ENCODE results near the gene CREB3. TPM values are rescaled to one million over a fixed set of nuclear protein-coding genes. Genes with fewer than 3 reads are reported as not detected.
A peak's percentile ranks its signal among the peaks of the same experiment; 100 is the strongest.

Gene CREB3
- total and polyA plus RNA-seq, 9 donors: 23.5 to 30.7 (median 26.6) TPM

DNA sequence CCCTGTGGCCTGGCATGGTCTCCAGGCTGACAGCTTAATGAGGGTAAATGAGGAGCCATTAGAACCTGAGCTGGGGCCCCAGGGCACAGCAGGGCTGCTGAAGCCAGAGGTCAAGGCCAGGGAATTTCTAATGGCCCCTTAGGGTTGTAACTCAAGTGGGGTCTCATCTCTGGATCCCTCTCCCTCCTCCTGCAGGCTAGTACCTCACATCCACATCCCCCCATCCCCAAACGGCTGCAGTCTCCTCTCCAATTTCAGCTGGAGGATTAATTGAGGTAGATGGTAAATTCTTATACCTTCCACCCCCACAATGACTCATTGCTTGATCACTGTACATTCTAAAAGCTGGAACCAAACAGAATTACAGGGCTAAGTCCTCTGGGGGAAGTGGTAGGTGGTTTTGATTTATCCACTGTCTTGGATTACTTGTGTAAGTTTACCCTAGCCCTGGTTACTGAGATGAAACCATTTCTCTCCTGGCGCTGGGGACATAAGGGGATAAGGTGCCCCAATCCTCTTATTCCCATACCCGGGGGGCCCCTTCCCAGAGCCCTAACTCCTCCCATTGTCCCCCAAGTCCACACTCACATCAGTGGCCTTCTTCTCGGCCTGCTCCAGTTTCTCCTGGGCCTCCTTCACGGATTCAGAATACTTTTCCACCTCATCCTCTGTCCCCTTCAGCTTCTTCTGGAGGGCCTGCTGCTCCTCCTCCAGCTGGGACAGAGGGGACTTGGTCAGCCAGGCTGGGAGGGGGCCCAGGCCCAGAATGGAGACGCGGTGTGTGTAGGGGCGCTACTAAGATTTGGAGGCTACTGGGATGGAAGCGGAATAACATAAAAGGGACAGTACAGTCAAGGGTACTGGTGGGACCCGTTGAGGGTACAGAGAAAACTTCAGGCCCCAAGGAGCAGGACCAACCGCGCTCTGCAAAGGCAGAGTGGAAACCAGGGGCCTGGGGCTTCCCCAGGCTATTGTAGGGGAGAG, 43.6 kb upstream of the CREB3 start:
- peak overlapping the region; percentile 80 for H3K4me3 ChIP-seq (ENCODE audit: low read length)
- 9% methylated on average over 9 of the region's 12 CpGs for WGBS (ENCODE audit: insufficient coverage)
- peak overlapping the region; percentile 97 for H3K27ac ChIP-seq (ENCODE audit: low read length)
- H3K36me3 ChIP-seq (ENCODE audit: control insufficient read depth, insufficient read depth, low read length): peaks cover 51% of the 10 kb centered on the region
- no peaks in the 10 kb centered on the region for H3K27me3 ChIP-seq (ENCODE audit: control insufficient read depth, insufficient read depth, low read length)
- DNase-seq: peak; percentile 49
- no peaks in the 10 kb centered on the region for H3K9me3 ChIP-seq (replicated peaks; ENCODE audit: control insufficient read depth, low read depth, low read length)
- H3K4me1 ChIP-seq (ENCODE audit: control insufficient read depth, insufficient read depth, low read length): peaks cover 49% of the 10 kb centered on the region

- Histone ChIP-seq H3K9me3 (replicated peaks; ENCODE audit: control insufficient read depth, low read depth, low read length) (no peaks in the 10 kb centered on the region), H3K4me1 (ENCODE audit: control insufficient read depth, insufficient read depth, low read length) (peaks cover 46% of the 10 kb centered on the region), H3K36me3 (ENCODE audit: control insufficient read depth, insufficient read depth, low read length) (peaks cover 42% of the 10 kb centered on the region), H3K27me3 (ENCODE audit: control insufficient read depth, insufficient read depth, low read length) (no peaks in the 10 kb centered on the region), H3K27ac (ENCODE audit: low read length) (peak within 1 kb of the TSS; percentile 97), H3K4me3 (ENCODE audit: low read length) (peak within 1 kb of the TSS; percentile 80)
- DNase-seq: peak; percentile 92
- WGBS (ENCODE audit: insufficient coverage): 2% methylated on average over 50 of the region's 61 CpGs
Observed at GRCh38 chr9:35689542-35690293, 42.7 kb upstream of the CREB3 start, which contains the start of gene TPM2. Gene TPM2 (minus strand): TSS chr9:35689925. CDS start chr9:35689817, 108 bp downstream.

GRCh38 chr9:35690294-35690613, 42.2 kb upstream of the CREB3 start:
- 0% methylated on average over 17 of the region's 21 CpGs for WGBS (ENCODE audit: insufficient coverage)
- Histone ChIP-seq H3K4me1 (ENCODE audit: control insufficient read depth, insufficient read depth, low read length) (peaks cover 40% of the 10 kb centered on the region), H3K27me3 (ENCODE audit: control insufficient read depth, insufficient read depth, low read length) (no peaks in the 10 kb centered on the region), H3K9me3 (replicated peaks; ENCODE audit: control insufficient read depth, low read depth, low read length) (no peaks in the 10 kb centered on the region), H3K4me3 (ENCODE audit: low read length) (peak overlapping the region; percentile 80), H3K27ac (ENCODE audit: low read length) (peak overlapping the region; percentile 97), H3K36me3 (ENCODE audit: control insufficient read depth, insufficient read depth, low read length) (peaks cover 37% of the 10 kb centered on the region)
- no peak for DNase-seq

DNA sequence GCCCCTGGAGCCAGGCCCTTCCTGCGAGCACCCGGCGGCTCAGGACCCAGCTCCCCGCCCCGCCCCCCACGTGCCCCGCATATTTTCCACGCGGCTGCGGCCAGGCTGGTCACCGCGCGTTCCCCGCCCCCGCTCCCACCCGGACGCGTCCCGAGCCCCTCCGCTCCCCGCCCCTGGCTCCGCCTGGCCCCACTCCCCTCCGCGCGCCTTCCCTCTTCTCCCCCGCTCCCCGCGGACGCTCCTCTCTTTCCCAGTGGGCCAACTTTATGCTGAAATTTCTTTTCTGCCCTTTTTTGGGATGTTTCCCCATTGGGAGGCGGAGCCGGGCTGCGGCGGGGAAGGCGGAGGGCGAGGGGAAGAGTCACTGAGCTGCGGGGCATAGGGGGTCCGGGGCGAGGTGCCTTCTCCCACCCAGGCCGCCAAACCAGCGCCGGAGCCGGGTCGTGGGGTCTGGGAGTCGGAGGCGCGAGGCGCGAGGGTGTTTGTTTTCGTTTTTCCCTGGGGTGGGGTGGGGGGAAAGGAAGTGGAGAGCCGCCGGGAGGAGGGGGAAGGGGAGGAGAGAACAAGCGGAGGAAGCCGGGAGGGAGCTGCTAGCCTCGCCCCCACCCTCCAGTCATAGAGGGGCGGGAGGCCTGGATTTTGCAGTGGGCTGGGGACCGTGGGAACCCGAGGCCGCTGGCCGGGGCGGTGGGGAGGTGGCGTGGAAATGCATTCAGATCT, 41.7 kb upstream of the CREB3 start:
- no peaks in the 10 kb centered on the region for H3K27me3 ChIP-seq (ENCODE audit: control insufficient read depth, insufficient read depth, low read length)
- peak overlapping the region; percentile 80 for H3K4me3 ChIP-seq (ENCODE audit: low read length)
- peak overlapping the region; percentile 97 for H3K27ac ChIP-seq (ENCODE audit: low read length)
- H3K9me3 ChIP-seq (replicated peaks; ENCODE audit: control insufficient read depth, low read depth, low read length): no peaks in the 10 kb centered on the region
- peak; percentile 91 for DNase-seq
- peaks cover 33% of the 10 kb centered on the region for H3K36me3 ChIP-seq (ENCODE audit: control insufficient read depth, insufficient read depth, low read length)
- WGBS (ENCODE audit: insufficient coverage): under 1% methylated on average over 43 of the region's 61 CpGs
- peaks cover 37% of the 10 kb centered on the region for H3K4me1 ChIP-seq (ENCODE audit: control insufficient read depth, insufficient read depth, low read length)

DNA sequence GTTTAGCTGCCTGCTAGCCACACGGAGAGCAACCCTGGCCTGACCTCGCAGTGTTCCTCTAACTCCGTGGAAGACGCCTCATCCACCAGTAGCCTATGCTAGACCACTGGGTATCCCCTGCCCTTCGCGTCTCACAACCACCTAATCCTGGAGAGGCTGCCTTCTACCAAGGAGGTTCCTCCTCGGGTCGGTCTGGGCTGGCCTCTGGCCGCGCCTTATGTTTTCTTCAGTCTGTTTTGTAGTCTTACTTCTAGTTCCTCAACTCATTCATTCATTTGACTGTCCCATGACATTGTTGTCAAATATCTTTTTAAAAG, 41.2 kb upstream of the CREB3 start:
- Histone ChIP-seq H3K36me3 (ENCODE audit: control insufficient read depth, insufficient read depth, low read length) (peaks cover 34% of the 10 kb centered on the region), H3K27ac (ENCODE audit: low read length) (peak overlapping the region; percentile 97), H3K27me3 (ENCODE audit: control insufficient read depth, insufficient read depth, low read length) (no peaks in the 10 kb centered on the region), H3K4me1 (ENCODE audit: control insufficient read depth, insufficient read depth, low read length) (peaks cover 35% of the 10 kb centered on the region), H3K4me3 (ENCODE audit: low read length) (peak overlapping the region; percentile 80), H3K9me3 (replicated peaks; ENCODE audit: control insufficient read depth, low read depth, low read length) (no peaks in the 10 kb centered on the region)
- no peak for DNase-seq
- 3% methylated on average over 6 of the region's 10 CpGs for WGBS (ENCODE audit: insufficient coverage)

DNA sequence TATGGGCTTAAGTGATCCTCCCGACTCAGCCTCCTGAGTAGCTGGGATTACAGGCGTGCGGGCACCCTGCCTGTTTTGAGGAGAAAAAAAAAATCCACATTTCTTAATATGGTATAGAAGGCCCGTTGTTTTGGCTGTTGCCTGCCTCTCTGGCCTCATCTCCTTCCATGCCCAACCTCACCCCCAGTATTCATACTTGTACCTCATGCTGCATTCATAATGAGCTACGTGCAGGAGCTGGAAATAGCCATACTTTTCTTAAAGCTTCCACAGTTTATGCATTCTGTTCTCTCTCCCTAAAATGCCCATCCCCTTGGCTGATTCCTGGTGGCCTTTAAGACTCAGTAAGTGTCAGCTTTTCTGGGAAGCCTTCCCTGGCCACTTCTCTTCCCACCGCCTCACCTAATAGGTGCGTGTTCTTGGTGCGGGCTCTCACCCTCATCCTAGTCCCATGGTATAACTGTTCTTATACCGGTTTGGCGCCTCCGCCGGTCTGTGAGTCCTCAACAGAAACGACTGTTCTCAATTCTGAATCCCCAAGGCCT, 40.6 kb upstream of the CREB3 start:
- DNase-seq: no peak
- WGBS (ENCODE audit: insufficient coverage): 51% methylated on average over 9 of the region's 13 CpGs
- peaks cover 29% of the 10 kb centered on the region for H3K4me1 ChIP-seq (ENCODE audit: control insufficient read depth, insufficient read depth, low read length)
- peaks cover 33% of the 10 kb centered on the region for H3K36me3 ChIP-seq (ENCODE audit: control insufficient read depth, insufficient read depth, low read length)
- H3K27me3 ChIP-seq (ENCODE audit: control insufficient read depth, insufficient read depth, low read length): no peaks in the 10 kb centered on the region
- H3K4me3 ChIP-seq (ENCODE audit: low read length): no peak overlapping the region
- H3K27ac ChIP-seq (ENCODE audit: low read length): peak overlapping the region; percentile 97
- H3K9me3 ChIP-seq (replicated peaks; ENCODE audit: control insufficient read depth, low read depth, low read length): no peaks in the 10 kb centered on the region

- Histone ChIP-seq H3K36me3 (ENCODE audit: control insufficient read depth, insufficient read depth, low read length) (peaks cover 51% of the 10 kb centered on the region), H3K9me3 (replicated peaks; ENCODE audit: control insufficient read depth, low read depth, low read length) (no peaks in the 10 kb centered on the region), H3K27ac (ENCODE audit: low read length) (no peak overlapping the region), H3K4me3 (ENCODE audit: low read length) (no peak overlapping the region), H3K27me3 (ENCODE audit: control insufficient read depth, insufficient read depth, low read length) (no peaks in the 10 kb centered on the region), H3K4me1 (ENCODE audit: control insufficient read depth, insufficient read depth, low read length) (peaks cover 9% of the 10 kb centered on the region)
- 100% methylated on average over 3 of the region's 3 CpGs for WGBS (ENCODE audit: insufficient coverage)
- no peak for DNase-seq
Observed at GRCh38 chr9:35695943-35696401, 36.5 kb upstream of the CREB3 start.

- H3K36me3 ChIP-seq (ENCODE audit: control insufficient read depth, insufficient read depth, low read length): peaks cover 58% of the 10 kb centered on the region
- no peak overlapping the region for H3K4me3 ChIP-seq (ENCODE audit: low read length)
- H3K9me3 ChIP-seq (replicated peaks; ENCODE audit: control insufficient read depth, low read depth, low read length): no peaks in the 10 kb centered on the region
- peak; percentile 49 for DNase-seq
- peaks cover 4% of the 10 kb centered on the region for H3K4me1 ChIP-seq (ENCODE audit: control insufficient read depth, insufficient read depth, low read length)
- WGBS (ENCODE audit: insufficient coverage): 42% methylated on average over 7 of the region's 9 CpGs
- H3K27ac ChIP-seq (ENCODE audit: low read length): no peak overlapping the region
- H3K27me3 ChIP-seq (ENCODE audit: control insufficient read depth, insufficient read depth, low read length): no peaks in the 10 kb centered on the region
Observed at GRCh38 chr9:35696520-35697215, 35.8 kb upstream of the CREB3 start.

- Histone ChIP-seq H3K36me3 (ENCODE audit: control insufficient read depth, insufficient read depth, low read length) (peaks cover 67% of the 10 kb centered on the region), H3K4me1 (ENCODE audit: control insufficient read depth, insufficient read depth, low read length) (no peaks in the 10 kb centered on the region), H3K27ac (ENCODE audit: low read length) (no peak overlapping the region), H3K9me3 (replicated peaks; ENCODE audit: control insufficient read depth, low read depth, low read length) (no peaks in the 10 kb centered on the region), H3K27me3 (ENCODE audit: control insufficient read depth, insufficient read depth, low read length) (no peaks in the 10 kb centered on the region), H3K4me3 (ENCODE audit: low read length) (no peak overlapping the region)
- 72% methylated on average over 14 of the region's 14 CpGs for WGBS (ENCODE audit: insufficient coverage)
- no peak for DNase-seq
Observed at GRCh38 chr9:35697486-35697885, 35.0 kb upstream of the CREB3 start.

All from muscle of leg (tissue), 11 donors.